ENCODE results near the gene CD44.

Gene CD44

DNA sequence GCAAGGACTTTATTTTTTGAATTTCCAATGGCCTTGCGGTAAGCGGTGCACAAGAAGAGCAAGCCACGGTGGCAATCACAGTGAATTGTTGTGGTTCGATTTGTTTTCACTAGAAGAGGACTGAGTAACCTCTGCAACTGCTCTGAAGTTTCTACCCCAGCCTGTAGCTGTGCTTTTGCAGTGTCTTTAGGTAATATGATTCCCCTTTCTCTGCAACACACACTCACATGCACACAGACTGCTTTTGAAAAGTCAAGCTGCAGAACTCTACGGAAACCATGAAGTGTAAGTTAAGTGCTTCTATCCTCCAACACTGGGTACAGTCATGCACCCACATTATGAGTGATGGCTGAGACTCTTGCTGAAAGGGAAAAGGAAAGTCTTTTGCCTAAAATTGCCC, 38.4 kb downstream of the CD44 start:
- TF ChIP-seq, protein P1, sequence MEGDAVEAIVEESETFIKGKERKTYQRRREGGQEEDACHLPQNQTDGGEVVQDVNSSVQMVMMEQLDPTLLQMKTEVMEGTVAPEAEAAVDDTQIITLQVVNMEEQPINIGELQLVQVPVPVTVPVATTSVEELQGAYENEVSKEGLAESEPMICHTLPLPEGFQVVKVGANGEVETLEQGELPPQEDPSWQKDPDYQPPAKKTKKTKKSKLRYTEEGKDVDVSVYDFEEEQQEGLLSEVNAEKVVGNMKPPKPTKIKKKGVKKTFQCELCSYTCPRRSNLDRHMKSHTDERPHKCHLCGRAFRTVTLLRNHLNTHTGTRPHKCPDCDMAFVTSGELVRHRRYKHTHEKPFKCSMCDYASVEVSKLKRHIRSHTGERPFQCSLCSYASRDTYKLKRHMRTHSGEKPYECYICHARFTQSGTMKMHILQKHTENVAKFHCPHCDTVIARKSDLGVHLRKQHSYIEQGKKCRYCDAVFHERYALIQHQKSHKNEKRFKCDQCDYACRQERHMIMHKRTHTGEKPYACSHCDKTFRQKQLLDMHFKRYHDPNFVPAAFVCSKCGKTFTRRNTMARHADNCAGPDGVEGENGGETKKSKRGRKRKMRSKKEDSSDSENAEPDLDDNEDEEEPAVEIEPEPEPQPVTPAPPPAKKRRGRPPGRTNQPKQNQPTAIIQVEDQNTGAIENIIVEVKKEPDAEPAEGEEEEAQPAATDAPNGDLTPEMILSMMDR (conservative IDR thresholded peaks at IDR 0.05; ENCODE audit: low read depth, low read length): no peak
- no peak for DNase-seq (ENCODE audit: low read depth)
- no peak overlapping the region for H3K4me3 ChIP-seq (ENCODE audit: low read length)

DNA sequence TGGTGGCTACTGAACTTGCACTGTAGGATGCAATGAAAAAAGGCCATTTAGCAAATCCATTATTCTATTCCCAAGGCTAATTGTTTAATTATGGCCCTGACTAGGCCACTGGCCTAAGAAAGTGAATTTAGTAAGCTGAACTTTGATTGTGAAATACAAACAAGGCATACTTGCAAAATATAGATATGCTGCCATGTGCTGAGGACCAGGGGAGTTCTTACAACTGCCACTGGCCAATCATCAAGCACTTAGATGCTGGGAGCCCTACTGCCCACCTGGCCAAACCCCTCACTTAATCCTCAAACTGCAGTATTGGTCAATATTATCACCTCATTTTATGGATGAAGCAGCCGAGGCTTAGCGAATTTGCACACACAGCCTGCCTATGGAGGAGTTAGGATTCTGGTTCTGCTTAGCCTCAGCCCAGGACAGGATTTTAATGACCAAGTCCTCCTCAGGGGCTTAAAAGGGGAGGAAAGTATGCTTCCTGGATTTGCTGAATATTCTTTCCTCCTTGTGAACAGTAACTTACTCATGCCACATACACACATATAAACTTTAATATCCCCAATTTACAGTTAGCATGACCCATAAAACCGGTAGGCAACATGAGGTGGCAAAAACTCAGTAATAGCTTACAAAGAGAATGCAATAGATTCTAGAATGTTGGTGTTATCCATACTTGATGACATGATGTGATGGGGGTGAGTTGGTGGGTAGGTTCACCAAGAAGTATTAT, 39.3 kb downstream of the CD44 start:
- H3K4me3 ChIP-seq (ENCODE audit: low read length): no peak overlapping the region
- no peak for DNase-seq (ENCODE audit: low read depth)
- TF ChIP-seq, protein P1 (conservative IDR thresholded peaks at IDR 0.05; ENCODE audit: low read depth, low read length): no peak

DNA sequence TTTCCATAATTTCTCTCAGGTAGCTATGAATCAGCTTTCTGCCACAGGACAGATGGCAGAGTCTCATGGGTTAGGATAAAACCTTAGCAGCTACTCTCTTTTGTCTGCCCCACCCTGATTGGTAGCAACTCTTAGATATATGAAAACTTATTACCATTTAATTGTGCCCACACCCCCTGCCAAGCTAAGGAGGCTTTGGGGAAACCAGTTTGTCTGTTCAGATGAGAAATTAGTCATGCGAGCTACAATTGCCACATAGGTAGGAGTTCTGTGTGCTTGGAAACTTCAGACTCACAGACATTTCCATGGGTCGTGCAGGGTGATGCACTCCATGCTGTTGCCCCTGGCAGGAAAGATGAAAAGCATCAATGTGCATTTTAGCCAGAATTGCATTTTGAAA, 39.9 kb downstream of the CD44 start:
- TF ChIP-seq, protein P1 (conservative IDR thresholded peaks at IDR 0.05; ENCODE audit: low read depth, low read length): no peak
- no peak for DNase-seq (ENCODE audit: low read depth)
- H3K4me3 ChIP-seq (ENCODE audit: low read length): no peak overlapping the region

DNA sequence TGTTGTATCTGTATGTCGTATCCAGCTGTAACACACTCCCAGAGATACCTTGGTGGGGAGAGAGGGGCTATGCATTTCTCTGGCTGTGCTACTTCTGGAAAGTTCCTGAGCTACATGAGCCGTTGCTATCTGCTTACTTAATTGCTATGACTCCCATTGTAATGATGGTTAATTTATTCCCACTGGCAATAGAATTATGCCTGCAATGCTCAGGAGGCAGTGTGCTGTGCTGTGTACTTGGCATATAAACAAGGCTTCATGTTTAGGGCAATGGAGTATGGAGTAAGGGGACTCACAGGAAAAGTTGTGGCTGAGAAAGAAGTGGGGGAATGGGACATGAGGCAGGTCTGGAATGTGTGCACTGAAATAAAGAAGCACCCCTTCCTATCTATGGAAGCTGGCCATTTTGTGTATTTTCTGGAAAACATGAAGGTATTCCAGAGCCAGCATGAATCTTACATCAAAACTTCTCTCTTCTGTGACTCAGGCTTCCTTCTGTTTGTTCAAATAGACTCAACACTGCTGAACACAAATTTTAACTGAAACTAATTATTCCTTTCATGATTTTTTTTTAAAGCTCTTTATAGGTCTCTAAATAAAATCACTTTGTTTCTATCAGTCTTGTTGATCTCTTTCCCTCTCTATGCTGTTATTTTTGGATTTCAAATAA, 40.6 kb downstream of the CD44 start:
- H3K4me3 ChIP-seq (ENCODE audit: low read length): no peak overlapping the region
- TF ChIP-seq, protein P1 (conservative IDR thresholded peaks at IDR 0.05; ENCODE audit: low read depth, low read length): no peak
- DNase-seq (ENCODE audit: low read depth): no peak

DNA sequence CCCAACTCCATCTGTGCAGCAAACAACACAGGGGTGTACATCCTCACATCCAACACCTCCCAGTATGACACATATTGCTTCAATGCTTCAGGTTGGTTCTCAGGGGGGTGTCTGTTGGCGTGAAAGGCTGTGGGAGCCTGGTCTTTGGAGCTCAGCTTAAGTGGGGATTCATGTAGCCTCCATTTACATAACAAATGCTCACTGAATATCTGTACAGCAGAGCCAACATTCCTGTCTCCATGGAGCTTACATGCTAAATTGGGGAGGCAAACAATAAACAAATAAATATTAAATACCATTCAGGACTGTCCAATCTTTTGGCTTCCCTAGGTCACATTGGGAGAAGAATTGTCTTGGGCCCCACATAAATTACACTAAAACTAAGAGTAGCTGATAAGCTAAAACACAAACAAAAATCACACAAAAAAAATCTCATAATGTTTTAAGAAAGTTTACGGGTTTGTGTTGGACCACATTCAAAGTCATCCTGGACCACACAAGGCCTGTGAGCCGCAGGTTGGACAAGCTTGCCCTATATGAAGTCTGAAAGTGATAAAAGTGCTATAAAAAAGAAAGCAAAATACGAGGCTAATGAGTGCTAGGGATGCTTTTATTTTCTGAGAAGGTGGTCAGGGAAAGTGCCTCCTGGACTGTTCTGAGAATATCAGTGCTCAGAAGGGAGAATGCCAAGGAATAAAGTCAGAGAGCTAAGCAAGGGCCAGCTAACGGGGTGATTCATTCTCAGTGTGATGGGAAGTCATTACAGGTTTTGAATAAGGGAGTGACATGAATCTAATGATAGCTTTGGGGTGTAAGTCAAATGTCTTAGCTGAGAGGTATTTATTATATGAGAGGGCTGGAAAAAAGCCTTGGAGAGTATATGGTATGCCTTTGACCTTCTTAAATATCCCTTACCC, 41.6 kb downstream of the CD44 start:
- no peak overlapping the region for H3K4me3 ChIP-seq (ENCODE audit: low read length)
- TF ChIP-seq, protein P1 (conservative IDR thresholded peaks at IDR 0.05; ENCODE audit: low read depth, low read length): no peak
- DNase-seq (ENCODE audit: low read depth): no peak

DNA sequence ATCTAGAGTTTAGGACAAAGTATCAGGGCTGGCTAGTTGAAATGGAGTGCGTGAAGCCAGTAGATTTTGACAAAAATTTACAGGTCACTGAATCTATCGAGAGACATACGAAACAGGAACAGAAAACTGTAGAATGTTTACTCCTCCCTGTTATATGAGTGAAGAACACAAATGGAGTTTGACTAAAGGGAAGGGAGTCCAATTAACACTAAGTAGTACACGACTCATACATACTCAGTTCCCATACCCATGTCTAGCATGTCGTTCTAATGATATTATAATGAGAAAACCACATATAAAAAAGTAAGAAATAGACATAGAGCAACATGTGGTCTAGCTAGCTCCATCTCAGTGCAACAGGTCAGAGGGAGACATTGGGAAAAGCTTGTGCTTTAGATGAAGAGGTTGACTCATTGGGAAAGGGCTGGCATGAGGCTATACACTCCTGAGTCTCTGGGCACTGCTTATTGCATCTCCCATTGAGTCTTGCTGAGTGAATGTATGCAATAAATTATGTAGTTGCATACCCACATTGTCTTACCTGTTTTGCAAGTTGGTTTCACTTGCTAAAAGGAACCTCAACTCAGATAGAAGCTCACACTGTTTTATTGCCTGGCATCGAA, 43.5 kb downstream of the CD44 start:
- no peak overlapping the region for H3K4me3 ChIP-seq (ENCODE audit: low read length)
- DNase-seq (ENCODE audit: low read depth): no peak
- TF ChIP-seq, protein P1 (conservative IDR thresholded peaks at IDR 0.05; ENCODE audit: low read depth, low read length): no peak
